NCI-H2227 treated with DMSO at 0.1 percent for 48 hours (cell line): ENCODE results near the gene PRR14.
"Not testable (repeated sequence)": the region's sequence is repeated elsewhere in the genome, so short reads cannot be mapped to it uniquely, and the experiment has no call there.

ENCODE experiments used
- DNase-seq: peaks from one replicate; lab custom pipeline; 2025; lab: John Stamatoyannopoulos, UW

The PRR14 gene

DNA sequence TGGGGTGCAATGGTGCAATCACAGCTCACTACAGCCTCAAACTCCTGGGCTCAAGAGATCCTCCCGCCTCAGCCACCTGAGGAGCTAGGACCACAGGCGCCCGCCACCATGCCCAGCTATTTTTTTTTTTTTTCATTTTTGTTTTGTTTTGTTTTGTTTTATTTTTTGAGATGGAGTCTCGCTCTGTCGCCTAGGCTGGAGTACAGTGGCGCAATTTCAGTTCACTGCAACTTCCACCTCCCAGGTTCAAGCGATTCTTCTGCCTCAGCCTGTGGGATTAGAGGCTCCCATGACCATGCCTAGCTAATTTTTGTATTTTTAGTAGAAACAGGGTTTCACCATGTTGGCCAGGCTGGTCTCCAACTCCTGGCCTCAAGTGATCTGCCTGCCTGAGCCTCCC, 18.3 kb upstream of the PRR14 start:
- not testable (repeated sequence) for DNase-seq

GRCh38 chr16:30633526-30633925, 17.2 kb upstream of the PRR14 start:
- DNase-seq = no peak

GRCh38 chr16:30636599-30636998, 14.2 kb upstream of the PRR14 start:
- no peak for DNase-seq

DNA sequence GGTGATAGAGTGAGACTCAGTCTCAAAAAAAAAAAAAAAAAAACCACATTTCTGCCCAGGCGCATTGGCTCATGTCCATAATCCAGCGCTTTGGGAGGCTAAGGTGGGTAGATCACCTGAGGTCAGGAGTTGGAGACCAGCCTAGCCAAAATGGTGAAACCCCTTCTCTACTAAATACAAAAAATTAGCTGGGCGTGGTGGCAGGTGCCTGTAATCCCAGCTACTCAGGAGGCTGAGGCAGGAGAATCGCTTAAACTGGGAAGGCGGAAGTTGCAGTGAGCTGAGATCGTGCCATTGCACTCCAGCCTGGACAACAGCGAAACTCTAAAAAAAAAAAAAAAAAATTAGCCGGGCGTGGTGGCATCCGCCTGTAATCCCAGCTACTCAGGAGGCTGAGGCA, 13.6 kb upstream of the PRR14 start:
- not testable (repeated sequence) for DNase-seq

DNA sequence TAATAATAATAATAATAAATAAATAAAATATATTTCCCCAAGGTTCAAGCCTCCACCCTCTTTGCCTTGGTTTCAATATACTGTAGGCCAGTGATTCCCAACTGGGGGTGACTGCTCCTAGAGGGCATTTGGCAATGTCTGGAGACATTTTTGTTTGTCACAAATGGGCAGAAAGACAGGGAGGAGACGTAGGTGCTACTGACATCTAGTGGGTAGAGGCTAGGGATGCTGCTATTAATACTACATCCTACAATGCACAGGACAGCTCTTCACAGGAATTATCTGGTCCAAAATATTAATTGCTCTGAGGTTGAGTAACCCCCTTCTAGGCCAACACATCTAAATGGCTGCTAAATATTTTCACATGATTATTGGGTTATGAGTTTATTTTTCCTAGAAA, 12.8 kb upstream of the PRR14 start:
- DNase-seq = peak; percentile 71

GRCh38 chr16:30641378-30641982, 9.3 kb upstream of the PRR14 start:
- no peak for DNase-seq

GRCh38 chr16:30644334-30644830, 6.4 kb upstream of the PRR14 start:
- DNase-seq = no peak

DNA sequence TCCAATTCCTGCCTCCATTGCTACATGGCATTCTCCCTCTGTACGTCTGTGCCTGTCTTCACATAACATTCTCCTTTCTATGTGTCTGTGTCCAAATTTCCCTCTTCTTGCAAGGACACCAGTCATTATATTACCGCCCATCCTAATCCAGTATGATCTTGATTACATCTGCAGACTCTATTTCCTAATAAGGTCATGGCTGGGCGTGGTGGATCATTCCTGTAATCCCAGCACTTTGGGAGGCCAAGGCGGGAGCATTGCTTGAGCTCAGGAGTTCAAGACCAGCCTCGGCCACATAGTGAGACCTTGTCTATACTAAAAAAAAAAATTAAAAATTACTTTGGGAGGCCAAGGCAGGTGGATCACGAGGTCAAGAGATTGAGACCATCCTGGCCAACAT, 5.0 kb upstream of the PRR14 start:
- DNase-seq = no peak

DNA sequence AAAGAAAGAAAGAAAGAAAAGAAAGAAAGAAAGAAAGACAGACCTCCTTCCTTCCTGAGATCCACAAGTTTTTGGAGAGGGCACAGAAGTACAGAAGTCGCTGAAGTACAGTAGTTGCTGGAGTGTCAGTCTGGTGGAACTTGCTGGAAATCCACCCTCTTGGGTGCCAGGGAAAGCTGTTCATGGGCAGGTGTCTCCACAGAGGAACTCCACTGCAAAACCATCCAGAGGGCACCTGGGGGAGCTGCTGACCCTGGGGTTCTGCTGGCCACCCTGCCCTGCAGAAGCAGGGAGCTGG, 3.5 kb upstream of the PRR14 start:
- no peak for DNase-seq

GRCh38 chr16:30649725-30650368, 913 bp upstream of the PRR14 start:
- no peak for DNase-seq

- DNase-seq = no peak
These were observed 604 bp downstream of the PRR14 start for GRCh38 chr16:30651124-30652004.

GRCh38 chr16:30652005-30652296, 1.2 kb downstream of the PRR14 start:
- DNase-seq = no peak

DNA sequence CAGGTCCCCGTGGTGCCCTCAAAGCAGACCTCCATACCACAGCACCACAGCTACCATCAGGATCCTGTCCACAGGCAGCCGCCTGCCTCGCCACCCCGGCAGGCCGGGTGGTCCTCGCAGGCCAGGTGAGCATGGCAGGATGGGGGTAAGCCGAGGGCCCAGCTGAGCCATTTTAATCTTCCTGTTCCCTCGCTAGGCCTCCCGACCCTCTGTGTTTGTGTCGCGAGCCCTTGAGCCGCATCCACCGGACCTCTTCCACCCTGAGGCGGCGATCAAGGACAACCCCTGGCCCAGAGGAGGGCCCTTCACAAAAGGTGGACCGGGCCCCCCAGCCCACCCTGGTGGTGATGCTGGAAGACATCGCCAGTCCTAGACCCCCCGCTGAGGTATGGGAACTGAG, 2.0 kb downstream of the PRR14 start:
- DNase-seq = no peak

DNA sequence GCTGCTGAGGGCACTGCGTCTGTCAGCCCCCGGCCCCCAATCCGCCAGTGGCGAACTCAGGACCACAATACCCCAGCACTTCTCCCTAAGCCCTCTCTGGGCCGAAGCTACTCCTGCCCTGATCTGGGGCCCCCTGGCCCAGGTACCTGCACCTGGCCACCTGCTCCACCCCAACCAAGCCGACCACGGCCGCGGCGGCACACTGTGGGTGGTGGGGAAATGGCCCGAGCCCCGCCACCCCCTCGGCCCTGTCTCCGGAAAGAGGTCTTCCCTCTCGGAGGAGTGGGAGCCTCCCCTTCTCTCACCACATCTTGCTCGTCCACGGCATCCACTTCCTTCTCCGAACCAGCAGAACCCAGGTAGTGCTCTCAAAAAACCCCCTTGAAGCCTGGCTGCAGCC, 4.1 kb downstream of the PRR14 start:
- no peak for DNase-seq

- DNase-seq = no peak
These were observed 5.1 kb downstream of the PRR14 start for GRCh38 chr16:30655815-30656347.

- DNase-seq = no peak
These were observed 5.6 kb downstream of the PRR14 start for GRCh38 chr16:30656388-30656787.

DNA sequence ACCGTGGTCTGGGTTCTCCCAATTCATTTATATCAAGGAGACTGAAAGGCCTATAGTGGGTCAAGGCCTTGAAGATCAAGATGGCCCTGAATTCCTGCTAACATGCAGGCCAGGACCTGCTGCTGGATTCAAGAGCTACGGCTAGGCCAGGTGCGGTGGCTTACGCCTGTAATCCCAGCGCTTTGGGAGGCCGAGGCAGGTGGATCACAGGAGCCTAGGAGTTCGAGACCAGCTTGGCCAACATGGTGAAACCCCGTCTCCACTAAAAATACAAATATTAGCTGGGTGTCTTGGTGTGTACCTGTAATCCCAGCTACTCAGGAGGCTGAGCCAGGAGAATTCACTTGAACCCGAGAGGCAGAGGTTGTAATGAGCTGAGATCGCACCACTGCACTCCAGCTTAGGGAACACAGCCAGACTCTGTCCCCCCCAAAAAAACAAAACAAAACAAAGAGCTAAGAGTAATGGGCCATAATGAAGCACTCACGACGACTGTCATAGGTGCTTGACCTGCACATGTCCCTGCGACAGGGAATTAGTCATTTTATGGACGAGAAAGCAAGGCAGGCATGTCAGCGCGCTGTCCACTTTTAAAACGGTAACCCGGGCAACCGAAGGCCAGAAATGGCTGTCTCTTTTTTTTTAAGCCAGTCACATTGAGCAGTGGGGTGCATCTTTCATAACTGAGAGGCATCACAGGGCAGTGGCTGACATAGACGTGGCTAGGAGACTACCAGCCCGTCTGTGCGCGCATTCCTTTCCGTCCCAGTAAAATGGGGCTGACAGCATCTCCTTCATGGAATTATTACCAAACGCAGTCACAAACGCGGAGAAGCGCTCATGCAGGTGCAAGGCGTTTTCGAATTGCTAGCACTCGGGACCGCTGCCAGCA, 6.5 kb downstream of the PRR14 start:
- DNase-seq = peak; percentile 72

GRCh38 chr16:30657866-30658730, 7.3 kb downstream of the PRR14 start, which contains the start of gene FBRS:
Gene FBRS, plus strand, starts transcription at chr16:30658431. Its CDS starts 1,088 bp downstream, at chr16:30659519.
- peak; percentile 100 for DNase-seq

DNA sequence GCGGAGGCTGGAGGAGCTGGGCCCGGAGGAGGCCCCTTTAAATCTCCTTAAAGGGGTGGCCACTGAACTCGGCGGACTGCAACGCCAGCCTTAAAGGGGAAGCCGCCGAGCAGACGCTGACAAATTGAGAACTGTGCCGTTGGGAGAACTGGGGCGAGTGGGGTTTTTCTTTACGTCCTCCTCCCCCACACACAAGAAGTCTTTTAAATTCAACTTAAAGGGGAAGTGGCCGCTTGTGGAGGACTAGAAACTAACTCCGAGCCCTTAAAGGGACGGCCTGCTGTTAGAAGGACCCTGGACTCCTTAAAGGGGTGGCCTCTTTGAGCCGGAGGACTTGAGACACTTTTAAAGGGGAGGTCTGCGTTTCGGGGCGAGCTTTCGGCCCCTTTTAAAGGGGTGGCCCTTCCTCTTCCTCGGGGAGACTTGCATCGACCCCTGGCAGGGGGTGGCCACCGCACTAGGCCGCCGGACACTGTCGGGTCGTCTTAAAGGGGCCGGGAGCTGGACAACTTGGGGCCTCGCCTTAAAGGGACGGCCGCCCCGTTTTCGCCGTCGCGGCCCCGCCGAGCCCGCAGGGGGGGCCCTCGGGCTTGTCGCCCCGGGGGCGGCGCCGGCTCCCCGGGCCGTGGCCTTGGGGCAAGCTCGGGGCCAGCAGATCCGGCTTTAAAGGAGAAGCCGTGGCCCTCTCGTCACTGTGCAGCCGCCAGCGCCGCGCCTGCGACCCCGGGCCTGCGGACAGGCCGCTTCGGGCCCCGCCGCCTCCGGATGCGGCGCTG, 8.2 kb downstream of the PRR14 start:
- DNase-seq = no peak
